HFF-Myc (cell line): ENCODE data around the gene KPNA2.

Source experiments
- DNase-seq: peaks from one replicate; pipeline ENCODE4 v3.0.0-alpha.2; 2011; ENCODE audit warnings: low read depth; ENCODE audit errors: extremely low read depth
- H3K4me3 ChIP-seq: replicated peaks from 2 replicates; pipeline ENCODE4 v1.5.1; 2011; ENCODE audit warnings: low read depth, mild to moderate bottlenecking, control low read depth, low read length
- TF ChIP-seq, protein P1 (sequence below): IDR thresholded peaks from 2 replicates; pipeline ENCODE4 v1.5.1; 2012; ENCODE audit warnings: mild to moderate bottlenecking, low read depth, low read length, control low read depth; ENCODE audit errors: missing control alignments

Gene KPNA2

DNA sequence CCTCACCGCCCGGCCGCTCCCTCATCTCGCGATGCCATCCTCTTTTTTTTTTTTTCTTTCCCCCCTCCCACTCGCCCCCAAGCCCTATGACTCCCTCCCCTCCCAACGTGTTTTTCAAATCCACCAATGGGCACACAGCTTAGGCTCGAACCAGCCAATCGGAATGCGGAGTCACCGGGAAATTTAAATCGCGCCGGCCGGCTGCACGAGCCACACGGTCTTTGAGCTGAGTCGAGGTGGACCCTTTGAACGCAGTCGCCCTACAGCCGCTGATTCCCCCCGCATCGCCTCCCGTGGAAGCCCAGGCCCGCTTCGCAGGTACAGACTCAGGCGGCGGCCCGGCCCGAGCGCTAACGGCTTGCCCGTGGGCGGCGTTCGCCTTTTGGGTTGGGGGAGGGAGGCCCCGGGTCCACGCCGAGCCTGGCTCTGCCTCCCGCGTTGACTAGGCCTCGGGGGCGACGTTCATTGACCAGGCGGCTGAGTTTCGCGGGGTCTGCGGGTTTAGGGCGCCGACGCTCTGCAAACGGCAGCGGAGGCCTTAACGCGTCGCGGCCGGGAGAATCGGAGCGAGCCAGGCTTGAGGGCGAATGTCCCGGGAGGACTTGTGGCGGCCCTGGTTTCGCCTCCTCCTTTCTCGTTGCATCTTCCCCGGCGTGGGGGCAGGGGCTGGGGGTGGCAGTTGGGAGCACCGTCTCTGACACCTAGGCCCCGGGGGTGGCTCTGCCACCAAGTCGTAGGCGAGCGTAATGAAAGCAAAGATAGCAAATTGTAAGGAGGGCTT, at the start of gene KPNA2:
Gene KPNA2, plus strand, starts transcription at position 213 of the 781 bp plus-strand sequence. CDS start 1,398 bp downstream, outside the sequence.
- TF ChIP-seq, protein P1, sequence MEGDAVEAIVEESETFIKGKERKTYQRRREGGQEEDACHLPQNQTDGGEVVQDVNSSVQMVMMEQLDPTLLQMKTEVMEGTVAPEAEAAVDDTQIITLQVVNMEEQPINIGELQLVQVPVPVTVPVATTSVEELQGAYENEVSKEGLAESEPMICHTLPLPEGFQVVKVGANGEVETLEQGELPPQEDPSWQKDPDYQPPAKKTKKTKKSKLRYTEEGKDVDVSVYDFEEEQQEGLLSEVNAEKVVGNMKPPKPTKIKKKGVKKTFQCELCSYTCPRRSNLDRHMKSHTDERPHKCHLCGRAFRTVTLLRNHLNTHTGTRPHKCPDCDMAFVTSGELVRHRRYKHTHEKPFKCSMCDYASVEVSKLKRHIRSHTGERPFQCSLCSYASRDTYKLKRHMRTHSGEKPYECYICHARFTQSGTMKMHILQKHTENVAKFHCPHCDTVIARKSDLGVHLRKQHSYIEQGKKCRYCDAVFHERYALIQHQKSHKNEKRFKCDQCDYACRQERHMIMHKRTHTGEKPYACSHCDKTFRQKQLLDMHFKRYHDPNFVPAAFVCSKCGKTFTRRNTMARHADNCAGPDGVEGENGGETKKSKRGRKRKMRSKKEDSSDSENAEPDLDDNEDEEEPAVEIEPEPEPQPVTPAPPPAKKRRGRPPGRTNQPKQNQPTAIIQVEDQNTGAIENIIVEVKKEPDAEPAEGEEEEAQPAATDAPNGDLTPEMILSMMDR = no peak
- DNase-seq = peak; percentile 97
- peak within 1 kb of the TSS; percentile 99 for H3K4me3 ChIP-seq

DNA sequence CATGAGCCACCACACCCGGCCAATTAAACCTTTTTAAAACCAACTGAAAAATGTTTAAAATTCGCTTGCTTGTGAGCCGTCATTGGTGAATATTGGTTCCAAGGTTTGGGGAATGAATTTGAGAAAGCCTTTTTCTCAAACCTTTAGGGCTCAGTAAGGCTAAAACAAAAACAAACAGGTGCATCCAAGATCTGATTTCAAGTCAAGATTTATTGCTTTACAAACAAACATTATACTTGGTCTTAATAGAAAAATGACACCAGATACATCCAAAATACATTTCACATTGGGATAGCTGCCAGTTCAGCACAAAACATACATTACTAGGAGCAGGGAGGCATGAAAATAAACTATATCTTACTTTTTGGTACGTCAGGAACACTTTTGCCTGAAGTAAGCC, 44.6 kb upstream of the KPNA2 start:
- H3K4me3 ChIP-seq = no peak overlapping the region
- TF ChIP-seq, protein P1 = no peak
- no peak for DNase-seq

DNA sequence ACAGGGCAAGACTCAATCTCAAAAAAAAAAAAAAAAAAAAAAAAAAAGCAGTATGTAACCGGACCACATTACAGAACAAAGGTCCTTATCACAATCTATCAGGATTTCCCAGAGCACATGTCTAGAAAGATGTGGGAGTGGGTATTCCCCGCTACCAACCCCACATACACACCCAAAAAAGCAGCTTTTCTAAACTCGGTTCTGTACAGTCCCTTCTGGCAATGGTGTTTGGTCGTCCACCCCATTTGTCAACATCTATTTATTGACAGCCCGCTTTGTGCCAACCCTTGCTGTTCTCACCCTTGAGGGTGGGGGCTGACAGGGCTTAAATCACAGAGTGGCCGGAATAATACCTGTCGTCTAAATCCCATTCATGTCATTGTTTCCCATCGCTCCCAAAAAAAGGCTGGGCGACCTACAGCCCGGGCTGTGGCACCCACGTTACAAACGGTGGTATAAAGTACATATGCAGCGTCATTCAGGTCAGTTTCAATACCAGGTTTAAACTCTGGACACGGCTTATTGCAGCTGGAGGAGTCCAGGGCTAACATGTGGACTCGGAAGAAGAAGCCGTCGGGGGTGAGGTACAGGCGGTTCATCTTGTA, 42.9 kb upstream of the KPNA2 start:
- H3K4me3 ChIP-seq = peak overlapping the region; percentile 81
- TF ChIP-seq, protein P1 = no peak
- DNase-seq = no peak

DNA sequence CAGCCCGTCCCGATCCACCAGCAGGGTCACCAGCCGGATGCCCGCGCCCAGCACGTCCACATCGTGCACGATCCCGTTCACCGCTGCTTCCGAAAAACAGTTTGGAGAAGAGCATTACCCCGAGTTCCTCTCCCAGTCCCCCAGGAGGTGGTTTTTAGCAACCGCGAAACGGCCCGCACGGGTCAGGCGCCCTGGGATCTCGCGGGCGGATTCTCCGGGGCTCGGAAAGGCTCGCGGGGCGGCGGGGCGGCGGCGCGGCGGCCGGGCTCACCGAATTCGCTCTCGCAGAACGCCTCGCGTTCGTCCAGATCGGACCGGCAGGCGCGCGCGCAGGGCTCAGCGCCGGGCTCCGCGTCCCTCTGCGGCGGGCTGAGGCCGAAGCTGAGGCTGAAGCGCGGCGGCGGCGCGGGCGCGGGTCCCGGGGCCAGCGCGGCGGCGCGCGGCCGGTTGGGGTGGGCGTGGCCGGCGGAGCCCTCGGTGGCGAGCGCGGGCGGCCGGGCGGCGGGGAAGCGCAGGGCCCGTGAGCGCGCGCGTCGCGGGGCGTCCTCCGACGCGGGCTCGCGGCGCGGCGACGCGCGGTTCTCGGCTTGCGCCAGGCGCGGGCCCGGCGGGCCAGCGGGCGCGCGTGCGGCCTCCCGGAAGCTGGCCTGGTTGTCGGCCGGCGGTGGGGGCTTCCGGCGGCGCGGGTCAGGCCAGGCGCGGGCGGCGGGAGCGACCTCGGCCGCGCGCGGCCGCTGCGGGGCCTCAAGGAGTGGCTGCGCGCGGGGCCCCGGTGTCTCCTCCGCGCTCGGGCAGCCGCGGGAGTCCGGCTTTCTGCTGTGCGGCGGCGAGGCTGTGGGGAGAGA, 42.2 kb upstream of the KPNA2 start:
- TF ChIP-seq, protein P1 = no peak
- H3K4me3 ChIP-seq = peak overlapping the region; percentile 81
- no peak for DNase-seq

DNA sequence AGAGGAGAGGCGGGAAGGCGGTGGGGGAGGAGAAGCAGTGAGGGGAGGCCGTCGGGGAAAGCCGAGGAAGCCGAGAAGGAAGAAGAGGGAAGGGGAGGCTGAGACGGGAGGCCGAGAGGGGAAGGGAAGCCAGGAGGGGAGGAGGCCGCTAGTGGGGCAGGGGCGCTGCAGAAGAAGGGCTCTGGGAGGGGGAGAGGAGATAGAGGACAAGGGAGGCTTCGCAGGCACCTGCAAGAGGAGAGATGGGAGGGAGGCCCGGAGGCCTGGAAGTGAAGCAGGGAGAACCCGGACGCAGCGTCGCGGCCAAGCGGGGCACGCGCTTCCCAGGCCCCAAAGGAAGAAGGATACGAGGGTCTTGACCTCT, 41.6 kb upstream of the KPNA2 start:
- no peak for DNase-seq
- peak overlapping the region; percentile 62 for H3K4me3 ChIP-seq
- TF ChIP-seq, protein P1 = no peak

DNA sequence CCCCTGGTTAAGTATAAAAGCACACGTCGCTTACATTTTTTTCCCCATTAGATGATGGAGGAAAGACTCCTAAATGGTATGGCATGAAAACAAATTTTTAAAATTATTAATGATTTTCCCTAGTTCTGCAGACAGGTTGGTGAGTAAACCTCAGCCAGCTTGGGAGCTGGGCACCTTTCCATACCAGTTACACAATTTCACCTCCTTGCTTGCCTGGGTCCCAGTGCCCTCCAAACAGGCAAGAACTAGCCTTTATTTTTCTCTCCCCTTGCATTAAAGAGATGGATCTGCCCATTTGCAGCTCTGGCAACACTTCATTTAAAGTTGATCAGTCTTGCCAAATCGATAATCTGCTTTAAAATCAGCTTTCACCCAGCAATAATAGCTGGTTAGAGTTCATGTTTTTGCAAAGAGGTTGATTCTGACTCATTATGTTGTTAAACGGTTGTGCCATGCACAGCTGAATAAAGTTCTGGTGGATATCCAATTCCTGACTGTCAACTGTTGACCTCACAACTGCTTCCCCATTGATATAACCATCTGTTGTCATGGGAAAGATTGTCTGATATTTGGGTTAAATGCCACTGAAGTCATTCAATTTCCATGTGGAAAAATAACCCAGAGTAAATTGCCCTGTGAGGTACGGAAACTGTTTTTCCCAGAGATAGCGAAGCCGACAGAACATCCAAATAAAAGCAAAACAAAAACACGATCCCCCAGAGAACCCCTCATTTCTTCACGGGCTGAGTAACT, 40.5 kb upstream of the KPNA2 start:
- peak overlapping the region; percentile 62 for H3K4me3 ChIP-seq
- peak; percentile 38 for DNase-seq
- TF ChIP-seq, protein P1 = no peak
